H9 (cell line): ENCODE measurements around the gene DSP. TPM values are rescaled to one million over a fixed set of nuclear protein-coding genes. Genes with fewer than 3 reads are reported as not detected.

ENCODE experiments used
- DNase-seq: peaks from one replicate; pipeline ENCODE4 v3.0.0-alpha.2; 2017
- H2AFZ ChIP-seq: one replicate; pipeline ENCODE4 v1.6.1; 2013; ENCODE audit warnings: mild to moderate bottlenecking, low read length, control low read depth, moderate library complexity
- H2AK5ac ChIP-seq: 2 replicates; pipeline ENCODE4 v1.6.1; 2013; ENCODE audit warnings: low read length, control low read depth, mixed read lengths; ENCODE audit not compliant: insufficient read length
- H2BK120ac ChIP-seq: one replicate; pipeline ENCODE4 v1.6.1; 2013; ENCODE audit warnings: low read depth, mild to moderate bottlenecking, low read length, control low read depth, inconsistent platforms; ENCODE audit not compliant: poor library complexity, severe bottlenecking
- H2BK12ac ChIP-seq: 2 replicates; pipeline ENCODE4 v1.6.1; 2013; ENCODE audit warnings: low read length, control low read depth, mixed read lengths, low read depth; ENCODE audit not compliant: insufficient read length
- H2BK15ac ChIP-seq: 2 replicates; pipeline ENCODE4 v1.6.1; 2013; ENCODE audit warnings: low read depth, low read length, control low read depth
- H2BK20ac ChIP-seq: one replicate; pipeline ENCODE4 v1.6.1; 2013; ENCODE audit warnings: low read depth, mild to moderate bottlenecking, low read length, control low read depth, inconsistent platforms; ENCODE audit not compliant: poor library complexity, severe bottlenecking
- H2BK5ac ChIP-seq: 2 replicates; pipeline ENCODE4 v1.6.1; 2013; ENCODE audit warnings: low read length, control low read depth, mixed read lengths; ENCODE audit not compliant: insufficient read length
- H3K14ac ChIP-seq: 2 replicates; pipeline ENCODE4 v1.6.1; 2013; ENCODE audit warnings: low read length, control low read depth; ENCODE audit not compliant: insufficient read depth
- H3K18ac ChIP-seq: 2 replicates; pipeline ENCODE4 v1.6.1; 2013; ENCODE audit warnings: low read depth, mild to moderate bottlenecking, mixed read lengths, low read length, control low read depth; ENCODE audit not compliant: insufficient read length
- H3K23ac ChIP-seq: 2 replicates; pipeline ENCODE4 v1.6.1; 2013; ENCODE audit warnings: low read length, control low read depth, mixed read lengths, low read depth; ENCODE audit not compliant: insufficient read length
- H3K23me2 ChIP-seq: 2 replicates; pipeline ENCODE4 v1.6.1; 2013; ENCODE audit warnings: low read depth, mild to moderate bottlenecking, mixed read lengths, low read length, control low read depth; ENCODE audit not compliant: insufficient read length, poor library complexity, severe bottlenecking
- H3K27ac ChIP-seq: 2 replicates; pipeline ENCODE4 v1.5.1; 2013; ENCODE audit warnings: low read length, control low read depth, mixed read lengths, low read depth; ENCODE audit not compliant: insufficient read length
- H3K27me3 ChIP-seq: 2 replicates; pipeline ENCODE4 v1.6.1; 2013; ENCODE audit warnings: low read length, control low read depth, inconsistent platforms; ENCODE audit not compliant: insufficient read depth
- H3K4ac ChIP-seq: 2 replicates; pipeline ENCODE4 v1.6.1; 2013; ENCODE audit warnings: low read depth, mild to moderate bottlenecking, control low read depth, inconsistent platforms, low read length, moderate library complexity
- H3K4me1 ChIP-seq: 2 replicates; pipeline ENCODE4 v1.6.1; 2013; ENCODE audit warnings: low read length, control low read depth, inconsistent platforms; ENCODE audit not compliant: insufficient read depth
- H3K4me2 ChIP-seq: 2 replicates; pipeline ENCODE4 v1.6.1; 2013; ENCODE audit warnings: low read length, control low read depth, mixed read lengths; ENCODE audit not compliant: insufficient read length, insufficient read depth
- H3K56ac ChIP-seq: 2 replicates; pipeline ENCODE4 v1.6.1; 2013; ENCODE audit warnings: low read depth, mild to moderate bottlenecking, mixed read lengths, low read length, control low read depth; ENCODE audit not compliant: insufficient read length
- H3K79me1 ChIP-seq: 2 replicates; pipeline ENCODE4 v1.6.1; 2013; ENCODE audit warnings: low read depth, mild to moderate bottlenecking, moderate library complexity, low read length, control low read depth, inconsistent platforms; ENCODE audit not compliant: insufficient read depth, poor library complexity, severe bottlenecking
- H3K79me2 ChIP-seq: 2 replicates; pipeline ENCODE4 v1.6.1; 2013; ENCODE audit warnings: low read length, control low read depth, inconsistent platforms; ENCODE audit not compliant: insufficient read depth
- H3K9ac ChIP-seq: 2 replicates; pipeline ENCODE4 v1.6.1; 2013; ENCODE audit warnings: low read length, control low read depth, mixed read lengths; ENCODE audit not compliant: insufficient read length; ENCODE audit errors: extremely low read depth
- H3K9me3 ChIP-seq: one replicate; pipeline ENCODE4 v1.6.1; 2013; ENCODE audit warnings: low read depth, low read length, inconsistent platforms; ENCODE audit not compliant: control insufficient read depth
- H3T11ph ChIP-seq: one replicate; pipeline ENCODE4 v1.6.1; 2013; ENCODE audit warnings: mild to moderate bottlenecking, low read length, control low read depth, inconsistent platforms
- H4K20me1 ChIP-seq: one replicate; pipeline ENCODE4 v1.6.1; 2013; ENCODE audit not compliant: control insufficient read depth, insufficient read length, insufficient read depth
- H4K5ac ChIP-seq: 2 replicates; pipeline ENCODE4 v1.6.1; 2013; ENCODE audit warnings: low read depth, mild to moderate bottlenecking, mixed read lengths, low read length, control low read depth; ENCODE audit not compliant: insufficient read length
- H4K8ac ChIP-seq: replicated peaks from 2 replicates; pipeline ENCODE4 v1.6.1; 2013; ENCODE audit warnings: low read length, control low read depth, mixed read lengths, low read depth; ENCODE audit not compliant: insufficient read length
- H4K91ac ChIP-seq: 2 replicates; pipeline ENCODE4 v1.6.1; 2013; ENCODE audit warnings: low read depth, mild to moderate bottlenecking, moderate library complexity, mixed read lengths, low read length, control low read depth; ENCODE audit not compliant: insufficient read length
- H3K27ac Mint-ChIP-seq, 3 experiments: 2 replicates in 2 of 3; 3 replicates in 1 of 3; pipeline ENCODE4 v1.8.0; 2020 to 2021; ENCODE audit warnings: mixed read lengths in 3 of 3, mild to moderate bottlenecking in 1 of 3, moderate library complexity in 1 of 3
- H3K27me3 Mint-ChIP-seq: 2 replicates; pipeline ENCODE4 v1.8.0; 2021; ENCODE audit warnings: low read depth, mild to moderate bottlenecking, moderate library complexity, mixed read lengths
- H3K36me3 Mint-ChIP-seq, 3 experiments: 2 replicates in 2 of 3; 3 replicates in 1 of 3; pipeline ENCODE4 v1.8.0; 2020 to 2021; ENCODE audit warnings: low read depth in 3 of 3, mixed read lengths in 3 of 3; ENCODE audit not compliant: insufficient read depth in 1 of 3
- H3K4me1 Mint-ChIP-seq, 2 experiments: 2 replicates each; pipeline ENCODE4 v1.8.0; 2020; ENCODE audit warnings: mixed read lengths in 2 of 2
- H3K4me3 Mint-ChIP-seq, 2 experiments: 2 replicates in 1 of 2; 3 replicates in 1 of 2; pipeline ENCODE4 v1.8.0; 2020 to 2021; ENCODE audit warnings: mild to moderate bottlenecking in 2 of 2, mixed read lengths in 2 of 2, moderate library complexity in 1 of 2
- H3K9me3 Mint-ChIP-seq, 2 experiments: 2 replicates in 1 of 2; 3 replicates in 1 of 2; pipeline ENCODE4 v1.8.0; 2020; ENCODE audit warnings: mild to moderate bottlenecking in 2 of 2, mixed read lengths in 2 of 2, moderate library complexity in 1 of 2
- WGBS: extraction: QIAGEN DNeasy Blood & Tissue Kit; methylation state at CpG from one replicate; pipeline ENCODE4 v1.1.7; 2013; ENCODE audit warnings: missing lambda C conversion rate, low lambda C conversion rate, mixed read lengths; ENCODE audit not compliant: insufficient read length; ENCODE audit errors: extremely low coverage; 5-methylcytosine and 5-hydroxymethylcytosine counted together
- total RNA-seq: library from RNA; stranded (reverse); gene quantifications from 2 replicates; pipeline ENCODE4 v1.2.1, GENCODE V29; 2021
- TF ChIP-seq, protein P1 (sequence below): fragments of 200-600 bp; sonication (generic); conservative IDR thresholded peaks from 3 replicates; pipeline ENCODE4 v1.8.0; 2021; ENCODE audit warnings: antibody characterized with exemption, mild to moderate bottlenecking

The DSP gene
- total RNA-seq, 1 experiment from 2014 or later: 48.9 TPM

- H2BK20ac ChIP-seq: no peak overlapping the region
- H3K56ac ChIP-seq: no peak overlapping the region
- no peak overlapping the region for H3K23ac ChIP-seq
- TF ChIP-seq, protein P1, sequence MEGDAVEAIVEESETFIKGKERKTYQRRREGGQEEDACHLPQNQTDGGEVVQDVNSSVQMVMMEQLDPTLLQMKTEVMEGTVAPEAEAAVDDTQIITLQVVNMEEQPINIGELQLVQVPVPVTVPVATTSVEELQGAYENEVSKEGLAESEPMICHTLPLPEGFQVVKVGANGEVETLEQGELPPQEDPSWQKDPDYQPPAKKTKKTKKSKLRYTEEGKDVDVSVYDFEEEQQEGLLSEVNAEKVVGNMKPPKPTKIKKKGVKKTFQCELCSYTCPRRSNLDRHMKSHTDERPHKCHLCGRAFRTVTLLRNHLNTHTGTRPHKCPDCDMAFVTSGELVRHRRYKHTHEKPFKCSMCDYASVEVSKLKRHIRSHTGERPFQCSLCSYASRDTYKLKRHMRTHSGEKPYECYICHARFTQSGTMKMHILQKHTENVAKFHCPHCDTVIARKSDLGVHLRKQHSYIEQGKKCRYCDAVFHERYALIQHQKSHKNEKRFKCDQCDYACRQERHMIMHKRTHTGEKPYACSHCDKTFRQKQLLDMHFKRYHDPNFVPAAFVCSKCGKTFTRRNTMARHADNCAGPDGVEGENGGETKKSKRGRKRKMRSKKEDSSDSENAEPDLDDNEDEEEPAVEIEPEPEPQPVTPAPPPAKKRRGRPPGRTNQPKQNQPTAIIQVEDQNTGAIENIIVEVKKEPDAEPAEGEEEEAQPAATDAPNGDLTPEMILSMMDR: no peak
- H4K5ac ChIP-seq: no peak overlapping the region
- no peaks in the 10 kb centered on the region for H3K79me1 ChIP-seq
- Mint-ChIP-seq H3K4me1 (peaks cover 8% of the 10 kb centered on the region in 2 experiments), H3K36me3 (peaks cover 0 to 7% (median 1%) of the 10 kb centered on the region in 3 experiments; a peak in 4 of 7 replicates), H3K27me3 (peaks cover 2% of the 10 kb centered on the region), H3K9me3 (no peaks in the 10 kb centered on the region), H3K27ac (no peak overlapping the region), H3K4me3 (no peak overlapping the region)
- no peaks in the 10 kb centered on the region for H3K9me3 ChIP-seq
- H3K4me2 ChIP-seq: no peak overlapping the region
- H3T11ph ChIP-seq: no peak overlapping the region
- H3K4me1 ChIP-seq: no peaks in the 10 kb centered on the region
- H3K14ac ChIP-seq: no peak overlapping the region
- H2BK12ac ChIP-seq: no peak overlapping the region
- no peak overlapping the region for H4K8ac ChIP-seq
- no peak overlapping the region for H3K18ac ChIP-seq
- H4K91ac ChIP-seq: no peak overlapping the region
- H2BK5ac ChIP-seq: no peak overlapping the region
- H3K23me2 ChIP-seq: no peaks in the 10 kb centered on the region
- no peaks in the 10 kb centered on the region for H4K20me1 ChIP-seq
- no peak overlapping the region for H2AK5ac ChIP-seq
- H3K9ac ChIP-seq: no peak overlapping the region
- no peak for DNase-seq
- H2AFZ ChIP-seq: no peak overlapping the region
- no peak overlapping the region for H3K27ac ChIP-seq
- H3K79me2 ChIP-seq: no peaks in the 10 kb centered on the region
- H3K27me3 ChIP-seq: no peaks in the 10 kb centered on the region
- no CpG with 5 or more reads among the region's 12 CpGs for WGBS
- no peak overlapping the region for H2BK120ac ChIP-seq
- H3K4ac ChIP-seq: no peak overlapping the region
- H2BK15ac ChIP-seq: no peak overlapping the region
Measured at GRCh38 chr6:7617801-7618764, 76.6 kb downstream of the DSP start.
